ENCODE results near the gene RAB1A.
"Not testable (repeated sequence)": the region's sequence is repeated elsewhere in the genome, so short reads cannot be mapped to it uniquely, and the experiment has no call there.

Gene RAB1A

GRCh38 chr2:65129826-65130663 is at the start of gene RAB1A:
Gene RAB1A (minus strand): TSS chr2:65130106. CDS start chr2:65129915, 191 bp downstream.
- DNase-seq, result peak; percentile 91 to 98

GRCh38 chr2:65177751-65178442 is 48.0 kb upstream of the RAB1A start:
- DNase-seq, result no peak

GRCh38 chr2:65175894-65176530 is 46.1 kb upstream of the RAB1A start:
- no peak for DNase-seq

- DNase-seq, result not testable (repeated sequence)
These were observed 44.1 kb upstream of the RAB1A start for GRCh38 chr2:65174031-65174430.

- DNase-seq, result no peak
These were observed 43.3 kb upstream of the RAB1A start for GRCh38 chr2:65172994-65173790.

- not testable (repeated sequence) for DNase-seq
These were observed 40.9 kb upstream of the RAB1A start for GRCh38 chr2:65170611-65171477.

GRCh38 chr2:65169760-65170136 is 39.8 kb upstream of the RAB1A start:
- DNase-seq, result no peak

GRCh38 chr2:65165558-65165957 is 35.7 kb upstream of the RAB1A start:
- peak in 1 of 2 donors; percentile 74 for DNase-seq

- peak in 1 of 2 donors; percentile 64 for DNase-seq
These were observed 34.6 kb upstream of the RAB1A start for GRCh38 chr2:65164426-65164891.

GRCh38 chr2:65161551-65162100 is 31.7 kb upstream of the RAB1A start:
- no peak for DNase-seq

GRCh38 chr2:65159906-65160305 is 30.0 kb upstream of the RAB1A start:
- DNase-seq, result peak in 1 of 2 donors; percentile 79

- no peak for DNase-seq
These were observed 29.4 kb upstream of the RAB1A start for GRCh38 chr2:65159261-65159660.

- no peak for DNase-seq
These were observed 28.7 kb upstream of the RAB1A start for GRCh38 chr2:65158557-65158956.

GRCh38 chr2:65157856-65158255 is 27.9 kb upstream of the RAB1A start:
- DNase-seq, result not testable (repeated sequence)

GRCh38 chr2:65156041-65156440 is 26.1 kb upstream of the RAB1A start:
- DNase-seq, result no peak

- no peak for DNase-seq
These were observed 23.6 kb upstream of the RAB1A start for GRCh38 chr2:65153515-65153914.

GRCh38 chr2:65146078-65146477 is 16.2 kb upstream of the RAB1A start:
- no peak for DNase-seq

- no peak for DNase-seq
These were observed 14.7 kb upstream of the RAB1A start for GRCh38 chr2:65144571-65144970.

- no peak for DNase-seq
These were observed 12.6 kb upstream of the RAB1A start for GRCh38 chr2:65142515-65142914.

- DNase-seq, result no peak
These were observed 7.4 kb upstream of the RAB1A start for GRCh38 chr2:65137197-65137775.

GRCh38 chr2:65136253-65136652 is 6.3 kb upstream of the RAB1A start:
- DNase-seq, result no peak
